GM18502 (cell line): ENCODE results near the gene NUP133.
A peak's percentile ranks its signal among the peaks of the same experiment; 100 is the strongest.
"Not testable (repeated sequence)": the region's sequence is repeated elsewhere in the genome, so short reads cannot be mapped to it uniquely, and the experiment has no call there.

ENCODE experiments used
- ATAC-seq: cut with Tn5 transposase; IDR thresholded peaks from one replicate; pipeline ENCODE4 v1.9.1; 2021; ENCODE audit warnings: mild to moderate bottlenecking; ENCODE audit not compliant: unreplicated experiment, poor library complexity

Gene NUP133

GRCh38 chr1:229507951-229508822 is at the start of gene NUP133:
Gene NUP133, minus strand, starts transcription at chr1:229508341. Its CDS starts 92 bp downstream, at chr1:229508249.
- ATAC-seq, result peak; percentile 95

- no peak for ATAC-seq
Measured at GRCh38 chr1:229557200-229557850, 49.2 kb upstream of the NUP133 start.

GRCh38 chr1:229554886-229555621 is 46.9 kb upstream of the NUP133 start:
- no peak for ATAC-seq

- ATAC-seq, result no peak
Measured at GRCh38 chr1:229553621-229554130, 45.5 kb upstream of the NUP133 start.

GRCh38 chr1:229552732-229553131 is 44.6 kb upstream of the NUP133 start:
- ATAC-seq, result no peak

GRCh38 chr1:229550812-229551567 is 42.8 kb upstream of the NUP133 start:
- no peak for ATAC-seq

GRCh38 chr1:229547542-229547941 is 39.4 kb upstream of the NUP133 start:
- ATAC-seq, result no peak

GRCh38 chr1:229544587-229544986 is 36.4 kb upstream of the NUP133 start:
- no peak for ATAC-seq

GRCh38 chr1:229539863-229540506 is 31.8 kb upstream of the NUP133 start:
- no peak for ATAC-seq

GRCh38 chr1:229538945-229539344 is 30.8 kb upstream of the NUP133 start:
- no peak for ATAC-seq

- no peak for ATAC-seq
Measured at GRCh38 chr1:229537894-229538293, 29.8 kb upstream of the NUP133 start.

GRCh38 chr1:229536982-229537381 is 28.8 kb upstream of the NUP133 start:
- no peak for ATAC-seq

GRCh38 chr1:229535230-229535629 is 27.1 kb upstream of the NUP133 start:
- ATAC-seq, result no peak

- no peak for ATAC-seq
Measured at GRCh38 chr1:229531326-229531725, 23.2 kb upstream of the NUP133 start.

GRCh38 chr1:229529639-229530038 is 21.5 kb upstream of the NUP133 start:
- ATAC-seq, result no peak

- ATAC-seq, result no peak
Measured at GRCh38 chr1:229526695-229527094, 18.6 kb upstream of the NUP133 start.

GRCh38 chr1:229523052-229523451 is 14.9 kb upstream of the NUP133 start:
- no peak for ATAC-seq

- peak; percentile 75 for ATAC-seq
Measured at GRCh38 chr1:229514578-229515275, 6.6 kb upstream of the NUP133 start.

- not testable (repeated sequence) for ATAC-seq
Measured at GRCh38 chr1:229511625-229512024, 3.5 kb upstream of the NUP133 start.
